K562 (cell line): ENCODE results near the gene TRAF5. TPM values are rescaled to one million over a fixed set of nuclear protein-coding genes. Genes with fewer than 3 reads are reported as not detected.
A peak's percentile ranks its signal among the peaks of the same experiment; 100 is the strongest.

Experiments
- C11orf30 ChIP-seq: fragments of 450-650 bp; IDR thresholded peaks from 2 replicates; pipeline ENCODE4 v1.6.1; 2016; ENCODE audit warnings: low read depth, mild to moderate bottlenecking
- CREB1 ChIP-seq, 2 experiments: sonication (generic) in 1 of 2; formaldehyde crosslinking in 1 of 2; IDR thresholded peaks; 2 replicates each; pipeline versions ENCODE4 v1.6.1 to v1.8.0; 2012 to 2022; ENCODE audit warnings: inconsistent platforms in 1 of 2, mild to moderate bottlenecking in 1 of 2, missing genetic modification reagents in 1 of 2, moderate library complexity in 1 of 2
- DACH1 ChIP-seq: fragments of 450-650 bp; IDR thresholded peaks from 2 replicates; pipeline ENCODE4 v1.6.1; 2018; ENCODE audit not compliant: partially characterized antibody
- FOS ChIP-seq: IDR thresholded peaks from 3 replicates; pipeline ENCODE4 v1.6.1; 2011; ENCODE audit not compliant: insufficient read length; ENCODE audit errors: extremely low read depth
- GABPB1 ChIP-seq: sonication (generic); formaldehyde crosslinking; IDR thresholded peaks from 2 replicates; pipeline ENCODE4 v1.8.0; 2022; ENCODE audit warnings: mild to moderate bottlenecking, missing genetic modification reagents
- HMG20B ChIP-seq: fragments of 250-450 bp; sonication (Bioruptor Pico); IDR thresholded peaks from 2 replicates; pipeline ENCODE4 v1.5.0; 2021; ENCODE audit warnings: mild to moderate bottlenecking
- ILK ChIP-seq: fragments of 450-650 bp; IDR thresholded peaks from 2 replicates; pipeline ENCODE4 v1.6.1; 2016; ENCODE audit warnings: missing genetic modification characterization, low read depth, mild to moderate bottlenecking, missing compliant biosample characterization, moderate library complexity, borderline replicate concordance
- NCOA2 ChIP-seq, 2 experiments: fragments of 450-650 bp; IDR thresholded peaks; 2 replicates each; pipeline ENCODE4 v1.6.1; 2018; ENCODE audit warnings: mild to moderate bottlenecking in 2 of 2, moderate library complexity in 1 of 2; ENCODE audit not compliant: partially characterized antibody in 2 of 2
- NCOA4 ChIP-seq: fragments of 450-650 bp; IDR thresholded peaks from 2 replicates; pipeline ENCODE4 v1.6.1; 2018; ENCODE audit warnings: mild to moderate bottlenecking; ENCODE audit not compliant: partially characterized antibody
- NR4A1 ChIP-seq, 2 experiments: fragments of 250-450 bp in 1 of 2; fragments of 450-650 bp in 1 of 2; sonication (Bioruptor Pico) in 1 of 2; IDR thresholded peaks; 2 replicates each; pipeline versions ENCODE4 v1.4.0 to v1.6.1; 2016 to 2020; ENCODE audit warnings: mild to moderate bottlenecking in 2 of 2, missing compliant biosample characterization in 1 of 2, missing genetic modification characterization in 1 of 2, moderate library complexity in 1 of 2
- POLR2G ChIP-seq: fragments of 200-400 bp; formaldehyde crosslinking; IDR thresholded peaks from 2 replicates; pipeline ENCODE4 v1.6.1; 2017; ENCODE audit warnings: low read depth, mild to moderate bottlenecking, antibody characterized with exemption, low read length, moderate library complexity
- RNF2 ChIP-seq: sonication (generic); IDR thresholded peaks from 2 replicates; pipeline ENCODE4 v1.6.1; 2016
- TARDBP ChIP-seq: fragments of 450-650 bp; IDR thresholded peaks from 2 replicates; pipeline ENCODE4 v1.6.1; 2016
- TSC22D4 ChIP-seq: fragments of 450-650 bp; IDR thresholded peaks from 2 replicates; pipeline ENCODE4 v1.6.1; 2016; ENCODE audit warnings: missing genetic modification characterization, missing biosample characterization, control low read depth
- ZNF282 ChIP-seq: sonication (generic); formaldehyde crosslinking; IDR thresholded peaks from 2 replicates; pipeline ENCODE4 v1.8.1; 2023; ENCODE audit warnings: missing genetic modification reagents
- ZNF717 ChIP-seq: fragments of 250-450 bp; sonication (Bioruptor Pico); IDR thresholded peaks from 2 replicates; pipeline ENCODE4 v1.5.0; 2021
- ZNF79 ChIP-seq: fragments of 250-450 bp; sonication (Bioruptor Pico); IDR thresholded peaks from 2 replicates; pipeline ENCODE4 v1.4.0; 2020; ENCODE audit warnings: low read depth, mild to moderate bottlenecking, moderate library complexity
- polyA plus RNA-seq, 8 experiments: library from polyadenylated mRNA; depleted of rRNA in 4 of 8; stranded (reverse) in 5 of 8; unstranded in 3 of 8; fragments of >200 nt; fragmentation: Nextera tagmentation in 2 of 8; fragmentation: Illumina TruSeq in 1 of 8; extraction: Ambion mirVana in 2 of 8; extraction: Trizol in 1 of 8; gene quantifications; 2 replicates each; pipeline versions ENCODE4 v1.2.1 to v1.2.3, GENCODE V29; 2011 to 2014; ENCODE audit warnings: inconsistent platforms in 1 of 8, missing spikeins in 1 of 8
- total RNA-seq, 7 experiments: library from RNA; depleted of rRNA in 6 of 7; stranded (reverse); fragments of >200 nt in 6 of 7; fragmentation: Illumina TruSeq in 2 of 7; extraction: Trizol in 2 of 7; gene quantifications; 2 replicates each; pipeline versions ENCODE4 v1.2.1 to v1.2.3, GENCODE V29; 2011 to 2021; ENCODE audit warnings: low replicate concordance in 1 of 7
- TF ChIP-seq, protein P1 (sequence below): sonication (generic); formaldehyde crosslinking; IDR thresholded peaks from 2 replicates; pipeline ENCODE4 v1.9.0; 2022; ENCODE audit warnings: mild to moderate bottlenecking, missing genetic modification reagents
- TF ChIP-seq, protein P2 (sequence below): sonication (generic); formaldehyde crosslinking; IDR thresholded peaks from 2 replicates; pipeline ENCODE4 v1.8.1; 2023; ENCODE audit warnings: mild to moderate bottlenecking, missing genetic modification reagents
- TF ChIP-seq, protein P3 (sequence below): fragments of 200-400 bp; formaldehyde crosslinking; IDR thresholded peaks from 2 replicates; pipeline ENCODE4 v1.6.1; 2017; ENCODE audit warnings: mild to moderate bottlenecking, low read depth, low read length, moderate library complexity
- TF ChIP-seq, protein P4 (sequence below): fragments of 450-650 bp; IDR thresholded peaks from 2 replicates; pipeline ENCODE4 v1.6.1; 2016; ENCODE audit warnings: mild to moderate bottlenecking

TRAF5 gene
- total and polyA plus RNA-seq, 9 of the 15 experiments (the other 6 are each of a cell fraction or from before 2014, with no cell fraction given), result 2.0 to 9.3 (median 5.3) TPM

DNA sequence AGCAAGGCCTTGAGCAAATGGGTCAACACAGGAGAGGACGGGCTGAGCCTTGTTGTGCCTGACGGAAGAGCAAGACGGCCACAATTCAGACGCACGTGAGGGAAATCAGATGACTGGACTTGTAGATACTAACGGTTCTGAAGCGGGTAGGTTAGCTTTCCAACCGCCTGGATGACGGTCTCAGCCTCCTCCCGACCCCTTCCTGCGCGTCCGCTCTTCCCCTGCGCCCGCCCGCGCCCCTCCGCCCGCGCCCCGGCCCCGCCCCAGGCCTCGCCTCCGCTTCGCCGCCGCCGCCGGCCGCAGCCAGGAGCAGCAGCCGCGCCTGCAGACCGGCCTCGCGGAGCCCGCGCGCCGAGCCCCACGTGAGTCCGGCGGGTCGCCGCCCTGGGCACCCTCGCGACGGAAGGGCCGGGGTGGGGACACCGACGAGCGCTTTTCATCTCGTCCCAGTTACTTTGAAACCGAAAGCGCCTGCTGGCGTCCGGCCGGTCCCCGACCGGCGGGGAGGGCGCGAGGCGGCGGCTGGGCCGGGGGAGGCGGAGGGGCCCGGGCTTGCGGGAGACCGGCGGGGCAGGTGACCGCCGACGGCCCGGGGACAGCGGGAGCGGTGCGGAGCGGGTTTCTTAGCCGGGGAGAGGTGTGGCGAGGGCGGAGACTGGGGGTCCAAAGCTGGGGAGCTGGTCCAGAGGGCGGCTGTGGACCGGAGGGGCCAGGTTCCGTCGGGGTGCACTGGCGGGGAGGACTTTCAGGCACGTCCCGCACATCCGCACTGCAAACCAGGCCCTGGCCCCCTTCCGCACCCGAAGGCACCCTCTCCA, at the start of gene TRAF5 (continued):
- TF ChIP-seq, protein P1, sequence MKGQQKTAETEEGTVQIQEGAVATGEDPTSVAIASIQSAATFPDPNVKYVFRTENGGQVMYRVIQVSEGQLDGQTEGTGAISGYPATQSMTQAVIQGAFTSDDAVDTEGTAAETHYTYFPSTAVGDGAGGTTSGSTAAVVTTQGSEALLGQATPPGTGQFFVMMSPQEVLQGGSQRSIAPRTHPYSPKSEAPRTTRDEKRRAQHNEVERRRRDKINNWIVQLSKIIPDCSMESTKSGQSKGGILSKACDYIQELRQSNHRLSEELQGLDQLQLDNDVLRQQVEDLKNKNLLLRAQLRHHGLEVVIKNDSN, result peak; percentile 38; the same call in 1 of the 2 replicates
- TF ChIP-seq NCOA4 (no peak), NCOA2 (IDR thresholded peaks at IDR 0.05; ENCODE audit: partially characterized antibody in 2 of 2) (no peak), HMG20B (CRISPR knock-in tag) (no peak), C11orf30 (no peak), GABPB1 (CRISPR knock-in tag) (no peak), TARDBP (no peak), ZNF717 (no peak), RNF2 (no peak), POLR2G (peak; percentile 84), ZNF282 (CRISPR knock-in tag) (no peak), ILK (no peak), FOS (no peak), TSC22D4 (no peak), ZNF79 (no peak), NR4A1 (CRISPR knock-in tag; IDR thresholded peaks at IDR 0.05) (no peak), NR4A1 (tag; IDR thresholded peaks at IDR 0.05) (no peak), DACH1 (no peak), CREB1 (IDR thresholded peaks at IDR 0.05) (0 out of 2 replicates have a peak, but pooled peaks have one; percentile 13), CREB1 (CRISPR knock-in tag; IDR thresholded peaks at IDR 0.05) (no peak)
- TF ChIP-seq, protein P2, sequence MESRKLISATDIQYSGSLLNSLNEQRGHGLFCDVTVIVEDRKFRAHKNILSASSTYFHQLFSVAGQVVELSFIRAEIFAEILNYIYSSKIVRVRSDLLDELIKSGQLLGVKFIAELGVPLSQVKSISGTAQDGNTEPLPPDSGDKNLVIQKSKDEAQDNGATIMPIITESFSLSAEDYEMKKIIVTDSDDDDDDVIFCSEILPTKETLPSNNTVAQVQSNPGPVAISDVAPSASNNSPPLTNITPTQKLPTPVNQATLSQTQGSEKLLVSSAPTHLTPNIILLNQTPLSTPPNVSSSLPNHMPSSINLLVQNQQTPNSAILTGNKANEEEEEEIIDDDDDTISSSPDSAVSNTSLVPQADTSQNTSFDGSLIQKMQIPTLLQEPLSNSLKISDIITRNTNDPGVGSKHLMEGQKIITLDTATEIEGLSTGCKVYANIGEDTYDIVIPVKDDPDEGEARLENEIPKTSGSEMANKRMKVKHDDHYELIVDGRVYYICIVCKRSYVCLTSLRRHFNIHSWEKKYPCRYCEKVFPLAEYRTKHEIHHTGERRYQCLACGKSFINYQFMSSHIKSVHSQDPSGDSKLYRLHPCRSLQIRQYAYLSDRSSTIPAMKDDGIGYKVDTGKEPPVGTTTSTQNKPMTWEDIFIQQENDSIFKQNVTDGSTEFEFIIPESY, result peak; percentile 35
- TF ChIP-seq, protein P3, sequence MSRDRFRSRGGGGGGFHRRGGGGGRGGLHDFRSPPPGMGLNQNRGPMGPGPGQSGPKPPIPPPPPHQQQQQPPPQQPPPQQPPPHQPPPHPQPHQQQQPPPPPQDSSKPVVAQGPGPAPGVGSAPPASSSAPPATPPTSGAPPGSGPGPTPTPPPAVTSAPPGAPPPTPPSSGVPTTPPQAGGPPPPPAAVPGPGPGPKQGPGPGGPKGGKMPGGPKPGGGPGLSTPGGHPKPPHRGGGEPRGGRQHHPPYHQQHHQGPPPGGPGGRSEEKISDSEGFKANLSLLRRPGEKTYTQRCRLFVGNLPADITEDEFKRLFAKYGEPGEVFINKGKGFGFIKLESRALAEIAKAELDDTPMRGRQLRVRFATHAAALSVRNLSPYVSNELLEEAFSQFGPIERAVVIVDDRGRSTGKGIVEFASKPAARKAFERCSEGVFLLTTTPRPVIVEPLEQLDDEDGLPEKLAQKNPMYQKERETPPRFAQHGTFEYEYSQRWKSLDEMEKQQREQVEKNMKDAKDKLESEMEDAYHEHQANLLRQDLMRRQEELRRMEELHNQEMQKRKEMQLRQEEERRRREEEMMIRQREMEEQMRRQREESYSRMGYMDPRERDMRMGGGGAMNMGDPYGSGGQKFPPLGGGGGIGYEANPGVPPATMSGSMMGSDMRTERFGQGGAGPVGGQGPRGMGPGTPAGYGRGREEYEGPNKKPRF, result no peak
- TF ChIP-seq, protein P4, sequence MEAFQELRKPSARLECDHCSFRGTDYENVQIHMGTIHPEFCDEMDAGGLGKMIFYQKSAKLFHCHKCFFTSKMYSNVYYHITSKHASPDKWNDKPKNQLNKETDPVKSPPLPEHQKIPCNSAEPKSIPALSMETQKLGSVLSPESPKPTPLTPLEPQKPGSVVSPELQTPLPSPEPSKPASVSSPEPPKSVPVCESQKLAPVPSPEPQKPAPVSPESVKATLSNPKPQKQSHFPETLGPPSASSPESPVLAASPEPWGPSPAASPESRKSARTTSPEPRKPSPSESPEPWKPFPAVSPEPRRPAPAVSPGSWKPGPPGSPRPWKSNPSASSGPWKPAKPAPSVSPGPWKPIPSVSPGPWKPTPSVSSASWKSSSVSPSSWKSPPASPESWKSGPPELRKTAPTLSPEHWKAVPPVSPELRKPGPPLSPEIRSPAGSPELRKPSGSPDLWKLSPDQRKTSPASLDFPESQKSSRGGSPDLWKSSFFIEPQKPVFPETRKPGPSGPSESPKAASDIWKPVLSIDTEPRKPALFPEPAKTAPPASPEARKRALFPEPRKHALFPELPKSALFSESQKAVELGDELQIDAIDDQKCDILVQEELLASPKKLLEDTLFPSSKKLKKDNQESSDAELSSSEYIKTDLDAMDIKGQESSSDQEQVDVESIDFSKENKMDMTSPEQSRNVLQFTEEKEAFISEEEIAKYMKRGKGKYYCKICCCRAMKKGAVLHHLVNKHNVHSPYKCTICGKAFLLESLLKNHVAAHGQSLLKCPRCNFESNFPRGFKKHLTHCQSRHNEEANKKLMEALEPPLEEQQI, result no peak
